ENCODE data around the gene DAAM2.

The DAAM2 gene

DNA sequence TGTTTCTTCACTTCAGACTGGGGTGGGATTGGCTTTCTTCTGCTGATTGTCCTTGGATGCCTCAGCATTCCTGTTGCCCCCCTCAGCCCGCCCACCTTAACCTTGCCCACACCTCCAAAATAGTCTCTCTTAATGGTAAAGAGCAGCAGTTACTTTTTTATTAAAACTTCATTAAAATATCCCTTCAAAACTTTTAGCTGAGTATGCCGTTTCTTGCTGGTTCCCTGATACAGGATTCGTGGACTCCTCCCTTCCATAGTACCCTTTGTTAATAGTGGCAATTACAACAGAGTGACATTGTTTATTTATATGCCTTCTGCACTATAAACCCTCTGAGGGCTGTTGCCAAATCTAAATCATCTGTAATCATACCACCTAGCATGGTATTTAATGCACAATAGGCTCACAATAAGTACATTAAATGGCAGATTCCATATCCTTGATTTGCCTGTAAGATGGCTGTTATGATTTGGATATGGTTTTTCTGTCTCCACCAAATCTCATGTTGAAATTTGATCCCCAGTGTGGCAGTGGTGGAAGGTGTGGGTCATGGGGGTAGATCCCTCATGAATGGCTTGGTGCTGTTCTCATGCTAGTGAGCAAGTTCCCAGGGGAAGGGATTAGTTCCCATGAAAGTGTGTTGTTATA, 145.6 kb downstream of the DAAM2 start:
- ChIA-PET POLR2A (no interaction called here), CTCF (no interaction called here)
- TF ChIP-seq, protein P1, sequence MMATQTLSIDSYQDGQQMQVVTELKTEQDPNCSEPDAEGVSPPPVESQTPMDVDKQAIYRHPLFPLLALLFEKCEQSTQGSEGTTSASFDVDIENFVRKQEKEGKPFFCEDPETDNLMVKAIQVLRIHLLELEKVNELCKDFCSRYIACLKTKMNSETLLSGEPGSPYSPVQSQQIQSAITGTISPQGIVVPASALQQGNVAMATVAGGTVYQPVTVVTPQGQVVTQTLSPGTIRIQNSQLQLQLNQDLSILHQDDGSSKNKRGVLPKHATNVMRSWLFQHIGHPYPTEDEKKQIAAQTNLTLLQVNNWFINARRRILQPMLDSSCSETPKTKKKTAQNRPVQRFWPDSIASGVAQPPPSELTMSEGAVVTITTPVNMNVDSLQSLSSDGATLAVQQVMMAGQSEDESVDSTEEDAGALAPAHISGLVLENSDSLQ (IDR thresholded peaks at IDR 0.05): no peak
- TF ChIP-seq TARDBP (IDR thresholded peaks at IDR 0.05): no peak
- no peak for TF ChIP-seq SP1 (IDR thresholded peaks at IDR 0.05)
- TF ChIP-seq BHLHE40 (IDR thresholded peaks at IDR 0.05; ENCODE audit: borderline replicate concordance): no peak
- no peak for DNase-seq (ENCODE audit: extremely low spot score)

DNA sequence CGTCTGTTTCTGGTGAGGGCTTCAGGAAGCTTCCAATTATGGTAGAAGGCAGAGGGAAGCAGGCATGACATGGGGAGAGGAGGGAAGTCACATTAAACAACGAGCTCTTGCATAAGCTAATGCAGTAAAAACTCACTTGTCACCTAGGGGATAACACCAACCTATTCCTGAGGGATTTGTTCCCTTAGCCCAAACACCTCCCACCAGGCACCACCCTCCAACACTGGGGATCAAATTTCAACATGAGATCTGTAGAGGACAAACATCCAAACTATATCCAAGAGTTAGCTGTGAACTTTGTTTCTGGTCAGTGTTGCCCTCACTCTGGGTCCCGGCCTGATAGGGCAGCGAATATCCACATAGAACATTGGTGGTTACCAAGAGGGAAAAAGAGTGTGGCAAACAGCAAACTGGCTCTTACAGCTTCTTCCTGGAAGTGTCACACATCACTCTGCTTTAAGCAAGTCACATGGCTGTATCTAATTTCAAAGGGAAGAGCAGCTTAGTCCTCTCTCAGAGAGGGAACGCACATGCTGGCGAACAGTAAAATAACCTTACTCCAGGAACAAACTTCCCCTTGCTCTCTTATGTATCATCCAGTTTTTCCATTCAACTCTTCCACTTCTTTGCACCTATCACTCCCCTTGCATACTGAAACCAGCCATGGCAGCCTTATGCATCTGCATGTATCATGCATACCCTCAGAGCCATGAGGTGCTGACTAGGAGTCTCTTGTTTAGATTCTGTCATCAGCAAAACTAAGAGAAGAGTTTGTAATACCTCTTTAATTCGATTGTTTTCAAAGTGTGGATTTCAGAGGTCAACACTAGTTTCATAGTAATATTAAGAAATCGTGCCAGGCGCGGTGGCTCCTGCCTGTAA, 146.8 kb downstream of the DAAM2 start:
- 0 out of 2 replicates have a peak, but pooled peaks have one; percentile 19 for TF ChIP-seq L3MBTL2 (conservative IDR thresholded peaks at IDR 0.05)
- TF ChIP-seq HDGF (IDR thresholded peaks at IDR 0.05; ENCODE audit: borderline replicate concordance): no peak
- DNase-seq (ENCODE audit: extremely low spot score): no peak
- ChIA-PET CTCF (no interaction called here), POLR2A (no interaction called here)

DNA sequence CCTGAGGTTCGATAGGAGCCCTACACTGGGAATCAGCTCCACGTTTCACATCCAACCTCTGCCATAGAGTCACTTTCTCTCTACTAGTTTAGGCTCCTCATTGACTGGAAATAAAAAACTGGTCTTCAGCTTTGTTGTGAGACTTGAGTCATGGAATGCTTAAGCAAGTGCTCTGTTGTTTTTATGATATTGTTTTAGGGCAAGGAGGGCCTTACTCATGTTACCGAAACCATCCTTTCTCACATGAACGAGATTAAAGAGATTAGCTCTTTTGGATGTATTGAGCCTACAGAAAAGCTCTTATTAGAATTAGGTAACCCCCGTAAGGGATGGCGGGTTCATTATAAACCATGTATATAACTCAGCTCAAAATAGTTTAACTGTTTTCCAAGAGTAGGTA, 149.0 kb downstream of the DAAM2 start:
- no peak for TF ChIP-seq SP1 (IDR thresholded peaks at IDR 0.05)
- no peak for TF ChIP-seq TARDBP (IDR thresholded peaks at IDR 0.05)
- TF ChIP-seq, protein P1 (IDR thresholded peaks at IDR 0.05): no peak
- no peak for TF ChIP-seq HDGF (IDR thresholded peaks at IDR 0.05; ENCODE audit: borderline replicate concordance)
- no peak for TF ChIP-seq ARNT (IDR thresholded peaks at IDR 0.05)
- no peak for TF ChIP-seq FOXA1 (IDR thresholded peaks at IDR 0.05)
- TF ChIP-seq L3MBTL2 (conservative IDR thresholded peaks at IDR 0.05): no peak
- no peak for TF ChIP-seq LEF1 (IDR thresholded peaks at IDR 0.05; ENCODE audit: borderline replicate concordance)
- no peak for TF ChIP-seq SUZ12 (IDR thresholded peaks at IDR 0.05)
- TF ChIP-seq CTBP1 (IDR thresholded peaks at IDR 0.05; ENCODE audit: borderline replicate concordance): no peak
- no peak for TF ChIP-seq FOXK2 (IDR thresholded peaks at IDR 0.05)
- TF ChIP-seq BHLHE40 (IDR thresholded peaks at IDR 0.05; ENCODE audit: borderline replicate concordance): no peak
- no peak for TF ChIP-seq ELF4 (IDR thresholded peaks at IDR 0.05)
- TF ChIP-seq ZNF384 (IDR thresholded peaks at IDR 0.05): no peak
- ChIA-PET CTCF (interaction anchor here (0.6 kb wide), 1 partner anchor 552 kb away, joined by 3 read pairs; no protein-coding TSS in a partner anchor), POLR2A (no interaction called here)
- DNase-seq (ENCODE audit: extremely low spot score): no peak

DNA sequence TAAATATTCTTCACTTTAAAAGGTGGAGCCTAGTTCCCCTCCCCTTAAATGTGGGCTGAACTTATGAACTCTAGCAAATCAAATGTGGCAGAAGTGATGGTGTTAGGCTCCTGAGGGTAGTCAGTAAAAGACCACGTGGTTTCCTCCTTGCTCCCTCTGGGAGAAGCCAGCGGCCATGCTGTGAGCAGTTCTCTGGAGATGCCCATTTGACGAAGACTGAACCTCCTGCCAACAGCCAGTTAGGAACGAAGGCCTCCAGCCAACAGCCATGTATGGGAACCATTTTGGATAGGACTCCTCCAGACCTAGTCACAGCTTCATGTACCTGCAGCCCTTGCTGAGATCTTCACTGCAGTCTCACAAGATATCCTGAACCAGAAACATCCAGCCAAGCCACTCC, 149.6 kb downstream of the DAAM2 start:
- TF ChIP-seq CTBP1 (IDR thresholded peaks at IDR 0.05; ENCODE audit: borderline replicate concordance) (no peak), L3MBTL2 (conservative IDR thresholded peaks at IDR 0.05) (0 out of 2 replicates have a peak, but pooled peaks have one; percentile 20)
- no peak for DNase-seq (ENCODE audit: extremely low spot score)
- ChIA-PET CTCF (no interaction called here), POLR2A (no interaction called here)

DNA sequence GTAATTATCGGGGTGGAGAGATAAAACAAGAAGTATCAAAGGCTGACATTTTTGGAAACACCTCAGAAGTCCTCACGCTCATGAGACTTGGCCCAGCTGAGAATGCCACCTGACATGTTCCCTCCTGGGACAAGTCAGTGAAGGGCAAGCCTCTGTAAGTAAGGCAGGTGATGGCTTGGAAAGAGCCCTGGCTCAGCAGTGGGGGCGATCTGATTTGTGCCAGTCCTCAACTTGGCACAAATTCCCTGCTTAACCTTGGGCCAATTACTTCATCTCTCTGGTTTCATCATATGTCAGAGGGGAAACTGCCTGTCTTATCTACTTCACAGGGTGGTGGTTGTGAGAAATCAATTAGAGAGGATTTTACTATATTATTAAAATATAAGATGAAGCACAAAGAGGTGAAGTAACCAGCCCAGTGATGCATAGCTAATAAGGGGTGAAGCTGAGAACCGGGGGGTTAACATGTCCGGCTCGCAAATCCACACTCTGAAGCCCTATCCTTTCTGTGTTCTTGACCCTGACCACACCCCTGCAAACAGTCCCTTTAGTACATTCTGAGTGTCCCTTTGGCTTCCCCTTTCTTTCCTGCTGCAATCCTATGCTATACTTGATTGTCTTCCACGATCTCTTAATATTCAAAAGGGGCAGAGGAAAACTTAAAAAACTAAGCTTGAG, 150.9 kb downstream of the DAAM2 start:
- no peak for TF ChIP-seq ARNT (IDR thresholded peaks at IDR 0.05)
- TF ChIP-seq FOXA1 (IDR thresholded peaks at IDR 0.05): no peak
- TF ChIP-seq, protein P1 (IDR thresholded peaks at IDR 0.05): no peak
- TF ChIP-seq FOXM1 (IDR thresholded peaks at IDR 0.05; ENCODE audit: borderline replicate concordance): no peak
- no peak for TF ChIP-seq ELF4 (IDR thresholded peaks at IDR 0.05)
- TF ChIP-seq CTBP1 (IDR thresholded peaks at IDR 0.05; ENCODE audit: borderline replicate concordance): no peak
- no peak for TF ChIP-seq NFRKB (IDR thresholded peaks at IDR 0.05)
- TF ChIP-seq BHLHE40 (IDR thresholded peaks at IDR 0.05; ENCODE audit: borderline replicate concordance): no peak
- POLR2A ChIA-PET: no interaction called here
- CTCF ChIA-PET: no interaction called here

DNA sequence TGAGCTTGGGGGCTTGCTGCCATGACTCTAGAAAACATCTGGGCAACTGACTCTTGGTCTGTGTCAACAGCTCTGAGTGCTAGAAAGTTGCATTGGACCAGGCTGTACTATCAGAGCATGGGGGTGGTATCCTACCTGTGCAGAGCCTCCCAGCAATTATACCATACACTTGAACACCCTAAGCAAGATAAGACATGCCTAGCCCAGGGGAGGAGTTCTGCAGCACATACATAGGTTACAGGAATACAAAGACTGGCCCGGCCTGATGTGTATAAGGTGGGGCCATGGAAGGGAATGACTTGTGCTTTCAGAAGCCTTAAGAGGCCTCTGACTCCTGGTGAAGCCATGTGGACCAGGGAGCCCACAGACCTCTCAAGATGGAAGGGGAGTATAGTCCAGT, 153.4 kb downstream of the DAAM2 start:
- TF ChIP-seq HDGF (IDR thresholded peaks at IDR 0.05; ENCODE audit: borderline replicate concordance) (no peak), CTBP1 (IDR thresholded peaks at IDR 0.05; ENCODE audit: borderline replicate concordance) (no peak), LEF1 (IDR thresholded peaks at IDR 0.05; ENCODE audit: borderline replicate concordance) (no peak), ARNT (IDR thresholded peaks at IDR 0.05) (no peak), ZNF384 (IDR thresholded peaks at IDR 0.05) (no peak), NFRKB (IDR thresholded peaks at IDR 0.05) (no peak), ELF4 (IDR thresholded peaks at IDR 0.05) (no peak), FOXA1 (IDR thresholded peaks at IDR 0.05) (no peak), SUZ12 (IDR thresholded peaks at IDR 0.05) (no peak), FOXM1 (IDR thresholded peaks at IDR 0.05; ENCODE audit: borderline replicate concordance) (no peak), SP1 (IDR thresholded peaks at IDR 0.05) (no peak), L3MBTL2 (conservative IDR thresholded peaks at IDR 0.05) (no peak), BHLHE40 (IDR thresholded peaks at IDR 0.05; ENCODE audit: borderline replicate concordance) (no peak), FOXK2 (IDR thresholded peaks at IDR 0.05) (no peak)
- TF ChIP-seq, protein P1 (IDR thresholded peaks at IDR 0.05): no peak
- CTCF ChIA-PET: no interaction called here
- no peak for DNase-seq (ENCODE audit: extremely low spot score)
- POLR2A ChIA-PET: no interaction called here

More for the DNA sequence above, 150.9 kb downstream of the DAAM2 start:
- no peak for DNase-seq (ENCODE audit: extremely low spot score)
